ENCODE results near the gene PICALM.
A peak's percentile ranks its signal among the peaks of the same experiment; 100 is the strongest.

The PICALM gene

GRCh38 chr11:86041975-86042378, 26.9 kb downstream of the PICALM start:
- no peaks in the 10 kb centered on the region for H3K27me3 Mint-ChIP-seq
- H3K27ac Mint-ChIP-seq = peak overlapping the region; percentile 1 to 93
- peaks cover 65% of the 10 kb centered on the region for H3K4me1 Mint-ChIP-seq
- H3K9me3 Mint-ChIP-seq = no peaks in the 10 kb centered on the region
- H3K4me3 Mint-ChIP-seq = peak overlapping the region in 1 of 2 donors; percentile 74
- DNase-seq (peak; percentile 43 to 50), ATAC-seq (peak; percentile 86)

GRCh38 chr11:86040919-86041850, 27.7 kb downstream of the PICALM start:
- no peak for ATAC-seq
- no peaks in the 10 kb centered on the region for H3K9me3 Mint-ChIP-seq
- no peak for DNase-seq
- peaks cover 62% of the 10 kb centered on the region for H3K4me1 Mint-ChIP-seq
- H3K27ac Mint-ChIP-seq = no peak overlapping the region
- H3K27me3 Mint-ChIP-seq = no peaks in the 10 kb centered on the region
- peak overlapping the region in 1 of 2 donors; percentile 17 for H3K4me3 Mint-ChIP-seq

GRCh38 chr11:86039094-86039493, 29.8 kb downstream of the PICALM start:
- Mint-ChIP-seq H3K9me3 (no peaks in the 10 kb centered on the region), H3K27ac (no peak overlapping the region), H3K4me1 (peaks cover 56% of the 10 kb centered on the region), H3K27me3 (no peaks in the 10 kb centered on the region), H3K4me3 (no peak overlapping the region)
- DNase-seq = no peak
- no peak for ATAC-seq

GRCh38 chr11:86037743-86038142, 31.1 kb downstream of the PICALM start:
- Mint-ChIP-seq H3K27ac (peak overlapping the region in 1 of 2 donors; percentile 50), H3K4me1 (peaks cover 53% of the 10 kb centered on the region), H3K27me3 (no peaks in the 10 kb centered on the region), H3K4me3 (no peak overlapping the region), H3K9me3 (no peaks in the 10 kb centered on the region)
- DNase-seq (no peak), ATAC-seq (no peak)

- no peak for DNase-seq
- no peak overlapping the region for H3K4me3 Mint-ChIP-seq
- no peak overlapping the region for H3K27ac Mint-ChIP-seq
- H3K27me3 Mint-ChIP-seq = no peaks in the 10 kb centered on the region
- H3K9me3 Mint-ChIP-seq = no peaks in the 10 kb centered on the region
- ATAC-seq = no peak
- peaks cover 40% of the 10 kb centered on the region for H3K4me1 Mint-ChIP-seq
Measured at GRCh38 chr11:86035920-86036319, 33.0 kb downstream of the PICALM start.

GRCh38 chr11:86035164-86035563, 33.7 kb downstream of the PICALM start:
- Mint-ChIP-seq H3K27me3 (no peaks in the 10 kb centered on the region), H3K4me3 (no peak overlapping the region), H3K9me3 (no peaks in the 10 kb centered on the region), H3K27ac (no peak overlapping the region), H3K4me1 (peaks cover 35% of the 10 kb centered on the region)
- no peak for DNase-seq
- ATAC-seq = no peak

- no peak overlapping the region for H3K4me3 Mint-ChIP-seq
- no peaks in the 10 kb centered on the region for H3K9me3 Mint-ChIP-seq
- DNase-seq (no peak), ATAC-seq (no peak)
- no peaks in the 10 kb centered on the region for H3K27me3 Mint-ChIP-seq
- H3K4me1 Mint-ChIP-seq = peaks cover 35% of the 10 kb centered on the region
- no peak overlapping the region for H3K27ac Mint-ChIP-seq
Measured at GRCh38 chr11:86034710-86035109, 34.2 kb downstream of the PICALM start.

- H3K4me3 Mint-ChIP-seq = peak overlapping the region in 1 of 2 donors; percentile 19
- no peak overlapping the region for H3K27ac Mint-ChIP-seq
- peaks cover 48% of the 10 kb centered on the region for H3K4me1 Mint-ChIP-seq
- DNase-seq = no peak
- H3K27me3 Mint-ChIP-seq = no peaks in the 10 kb centered on the region
- ATAC-seq = peak; percentile 48
- no peaks in the 10 kb centered on the region for H3K9me3 Mint-ChIP-seq
Measured at GRCh38 chr11:86021377-86021776, 47.5 kb downstream of the PICALM start.

- DNase-seq (no peak), ATAC-seq (no peak)
- Mint-ChIP-seq H3K4me3 (no peak overlapping the region), H3K9me3 (no peaks in the 10 kb centered on the region), H3K27ac (no peak overlapping the region), H3K27me3 (no peaks in the 10 kb centered on the region), H3K4me1 (peaks cover 44% of the 10 kb centered on the region)
Measured at GRCh38 chr11:86018249-86018648, 50.6 kb downstream of the PICALM start.

GRCh38 chr11:86016451-86016850, 52.4 kb downstream of the PICALM start:
- H3K4me3 Mint-ChIP-seq = no peak overlapping the region
- peak overlapping the region in 1 of 2 donors; percentile 34 for H3K27ac Mint-ChIP-seq
- H3K4me1 Mint-ChIP-seq = peaks cover 30% of the 10 kb centered on the region
- DNase-seq (no peak), ATAC-seq (no peak)
- H3K27me3 Mint-ChIP-seq = no peaks in the 10 kb centered on the region
- no peaks in the 10 kb centered on the region for H3K9me3 Mint-ChIP-seq

- no peak for DNase-seq
- H3K27ac Mint-ChIP-seq = no peak overlapping the region
- H3K9me3 Mint-ChIP-seq = no peaks in the 10 kb centered on the region
- peaks cover 22% of the 10 kb centered on the region for H3K4me1 Mint-ChIP-seq
- ATAC-seq = no peak
- H3K27me3 Mint-ChIP-seq = no peaks in the 10 kb centered on the region
- H3K4me3 Mint-ChIP-seq = no peak overlapping the region
Measured at GRCh38 chr11:86015699-86016098, 53.2 kb downstream of the PICALM start.

GRCh38 chr11:86014221-86014620, 54.7 kb downstream of the PICALM start:
- Mint-ChIP-seq H3K4me1 (peaks cover 21% of the 10 kb centered on the region), H3K4me3 (no peak overlapping the region), H3K9me3 (no peaks in the 10 kb centered on the region), H3K27ac (no peak overlapping the region), H3K27me3 (no peaks in the 10 kb centered on the region)
- no peak for DNase-seq
- ATAC-seq = no peak

GRCh38 chr11:86013713-86014112, 55.2 kb downstream of the PICALM start:
- Mint-ChIP-seq H3K4me3 (no peak overlapping the region), H3K27ac (no peak overlapping the region), H3K27me3 (no peaks in the 10 kb centered on the region), H3K4me1 (peaks cover 23% of the 10 kb centered on the region), H3K9me3 (no peaks in the 10 kb centered on the region)
- ATAC-seq (no peak), DNase-seq (no peak)

GRCh38 chr11:86011175-86011574, 57.7 kb downstream of the PICALM start:
- Mint-ChIP-seq H3K4me1 (peaks cover 23% of the 10 kb centered on the region), H3K27me3 (no peaks in the 10 kb centered on the region), H3K27ac (no peak overlapping the region), H3K4me3 (no peak overlapping the region), H3K9me3 (no peaks in the 10 kb centered on the region)
- DNase-seq = no peak
- no peak for ATAC-seq

GRCh38 chr11:86003654-86004053, 65.2 kb downstream of the PICALM start:
- Mint-ChIP-seq H3K27ac (peak overlapping the region in 1 of 2 donors; percentile 54), H3K4me3 (no peak overlapping the region), H3K4me1 (peaks cover 15% of the 10 kb centered on the region), H3K27me3 (no peaks in the 10 kb centered on the region), H3K9me3 (no peaks in the 10 kb centered on the region)
- no peak for ATAC-seq
- no peak for DNase-seq

- Mint-ChIP-seq H3K27ac (no peak overlapping the region), H3K9me3 (no peaks in the 10 kb centered on the region), H3K4me3 (no peak overlapping the region), H3K27me3 (no peaks in the 10 kb centered on the region), H3K4me1 (peaks cover 6% of the 10 kb centered on the region)
- ATAC-seq (no peak), DNase-seq (no peak)
Measured at GRCh38 chr11:86002431-86002830, 66.5 kb downstream of the PICALM start.

Data from stimulated activated naive CD8-positive, alpha-beta T cell treated with anti-CD3 and anti-CD28 coated beads, Interleukin-15, amount 100 ng/mL, for 72 hours (primary cell).